ENCODE data around the gene MBP.

MBP gene

DNA sequence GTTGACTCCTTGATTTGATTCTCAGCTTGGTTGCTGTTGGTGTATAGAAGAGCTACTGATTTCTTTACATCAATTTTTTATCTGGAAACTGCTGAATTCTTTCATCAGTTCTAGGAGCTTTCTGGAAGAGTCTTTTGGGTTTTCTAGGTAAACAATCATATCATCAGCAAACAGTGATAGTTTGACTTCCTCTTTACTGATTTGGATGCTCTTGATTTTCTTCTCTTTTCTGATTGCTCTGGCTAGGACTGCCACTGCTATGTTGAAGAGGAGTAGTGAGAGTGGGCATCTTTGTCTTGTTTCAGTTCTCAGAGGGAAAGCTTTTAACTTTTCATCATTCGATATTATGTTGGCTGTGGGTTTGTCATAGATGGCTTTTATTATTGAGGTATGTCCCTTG lies 169.7 kb downstream of the MBP start:
- H3K18ac ChIP-seq (ENCODE audit: low read length): no peak overlapping the region
- no peak for DNase-seq
- H2BK120ac ChIP-seq (ENCODE audit: low read depth, low read length): no peak overlapping the region
- H3K79me2 ChIP-seq (ENCODE audit: control insufficient read depth, insufficient read depth, low read length): peaks cover 1% of the 10 kb centered on the region
- H3K27me3 ChIP-seq (ENCODE audit: insufficient read depth, low read length, poor library complexity): no peaks in the 10 kb centered on the region
- no peak overlapping the region for H3K4ac ChIP-seq (ENCODE audit: low read depth, low read length)
- no peak overlapping the region for H3K27ac ChIP-seq (ENCODE audit: low read depth, low read length)
- H3K4me1 ChIP-seq (ENCODE audit: control insufficient read depth, low read depth, low read length): no peaks in the 10 kb centered on the region
- H3K36me3 ChIP-seq (ENCODE audit: control insufficient read depth, insufficient read depth, low read length): no peaks in the 10 kb centered on the region
- no CpG with 5 or more reads among the region's 1 CpG for WGBS (ENCODE audit: extremely low coverage, insufficient coverage, low lambda C conversion rate)
- H3K56ac ChIP-seq (ENCODE audit: low read length): no peak overlapping the region
- H3K23ac ChIP-seq (ENCODE audit: low read length): no peak overlapping the region
- peaks cover 4% of the 10 kb centered on the region for H3K79me1 ChIP-seq (ENCODE audit: low read length)
- no peak overlapping the region for H2BK15ac ChIP-seq (replicated peaks; ENCODE audit: low read depth)
- no peak overlapping the region for H2AK5ac ChIP-seq (ENCODE audit: low read length)
- no peak overlapping the region for H4K5ac ChIP-seq (ENCODE audit: low read length)
- no peak overlapping the region for H2BK5ac ChIP-seq (ENCODE audit: low read length)
- H3K4me2 ChIP-seq (ENCODE audit: low read length): no peak overlapping the region
- no peak overlapping the region for H4K8ac ChIP-seq (ENCODE audit: low read depth, low read length)
- H3K4me3 ChIP-seq (ENCODE audit: low read length): no peak overlapping the region
- no peak overlapping the region for H3K9ac ChIP-seq (ENCODE audit: low read length)

DNA sequence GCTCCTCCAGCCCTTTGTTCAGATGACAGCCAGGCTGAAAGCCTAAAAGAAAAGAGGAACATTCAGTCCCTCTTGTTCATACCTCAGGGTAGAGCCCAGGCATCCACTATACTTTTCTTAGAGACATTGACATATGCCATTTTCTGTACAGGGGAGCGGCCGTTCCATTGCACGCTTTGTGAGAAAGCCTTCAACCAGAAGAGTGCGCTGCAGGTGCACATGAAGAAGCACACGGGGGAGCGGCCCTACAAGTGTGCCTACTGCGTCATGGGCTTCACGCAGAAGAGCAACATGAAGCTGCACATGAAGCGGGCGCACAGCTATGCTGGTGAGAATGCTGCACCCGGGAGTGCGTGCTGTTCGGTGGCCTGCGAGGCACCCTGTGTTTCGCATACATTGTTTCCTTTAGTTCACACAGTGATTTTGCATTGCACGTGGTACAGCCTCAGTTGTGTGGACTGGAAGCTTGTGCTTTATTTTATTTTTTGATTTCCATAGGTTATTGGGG lies 172.0 kb downstream of the MBP start:
- Histone ChIP-seq H4K8ac (ENCODE audit: low read depth, low read length) (no peak overlapping the region), H3K4ac (ENCODE audit: low read depth, low read length) (no peak overlapping the region), H3K4me3 (ENCODE audit: low read length) (no peak overlapping the region), H3K27me3 (ENCODE audit: insufficient read depth, low read length, poor library complexity) (no peaks in the 10 kb centered on the region), H3K9ac (ENCODE audit: low read length) (no peak overlapping the region), H2BK5ac (ENCODE audit: low read length) (no peak overlapping the region), H2BK15ac (replicated peaks; ENCODE audit: low read depth) (no peak overlapping the region), H3K18ac (ENCODE audit: low read length) (no peak overlapping the region), H3K36me3 (ENCODE audit: control insufficient read depth, insufficient read depth, low read length) (no peaks in the 10 kb centered on the region), H4K5ac (ENCODE audit: low read length) (no peak overlapping the region), H3K79me1 (ENCODE audit: low read length) (no peaks in the 10 kb centered on the region), H3K4me1 (ENCODE audit: control insufficient read depth, low read depth, low read length) (no peaks in the 10 kb centered on the region), H3K23ac (ENCODE audit: low read length) (no peak overlapping the region), H2AK5ac (ENCODE audit: low read length) (no peak overlapping the region), H3K4me2 (ENCODE audit: low read length) (no peak overlapping the region), H3K79me2 (ENCODE audit: control insufficient read depth, insufficient read depth, low read length) (no peaks in the 10 kb centered on the region), H3K27ac (ENCODE audit: low read depth, low read length) (no peak overlapping the region), H3K56ac (ENCODE audit: low read length) (no peak overlapping the region), H2BK120ac (ENCODE audit: low read depth, low read length) (no peak overlapping the region)
- WGBS (ENCODE audit: extremely low coverage, insufficient coverage, low lambda C conversion rate): no CpG with 5 or more reads among the region's 16 CpGs
- no peak for DNase-seq

DNA sequence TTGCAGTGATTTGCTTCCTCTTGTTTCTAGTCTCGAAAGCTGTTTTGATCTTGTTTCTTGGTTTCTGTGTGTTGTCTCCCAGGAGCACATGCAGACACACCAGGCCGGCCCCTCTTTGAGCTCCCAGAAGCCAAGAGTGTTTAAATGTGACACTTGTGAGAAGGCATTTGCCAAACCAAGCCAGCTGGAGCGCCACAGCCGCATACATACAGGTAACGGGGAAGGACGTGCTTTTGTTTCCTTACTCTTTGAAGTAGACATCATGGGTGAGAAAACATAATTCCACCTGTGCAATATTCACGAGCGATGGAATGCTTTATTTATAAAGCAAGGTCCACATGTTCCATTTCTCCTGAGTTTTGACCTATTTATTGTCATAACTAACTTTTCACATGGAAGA lies 173.0 kb downstream of the MBP start:
- Histone ChIP-seq H3K4me3 (ENCODE audit: low read length) (no peak overlapping the region), H3K23ac (ENCODE audit: low read length) (no peak overlapping the region), H3K79me2 (ENCODE audit: control insufficient read depth, insufficient read depth, low read length) (no peaks in the 10 kb centered on the region), H4K8ac (ENCODE audit: low read depth, low read length) (no peak overlapping the region), H3K4me2 (ENCODE audit: low read length) (no peak overlapping the region), H3K4ac (ENCODE audit: low read depth, low read length) (no peak overlapping the region), H2AK5ac (ENCODE audit: low read length) (no peak overlapping the region), H2BK15ac (replicated peaks; ENCODE audit: low read depth) (no peak overlapping the region), H3K18ac (ENCODE audit: low read length) (no peak overlapping the region), H2BK120ac (ENCODE audit: low read depth, low read length) (no peak overlapping the region), H3K56ac (ENCODE audit: low read length) (no peak overlapping the region), H4K5ac (ENCODE audit: low read length) (no peak overlapping the region), H3K79me1 (ENCODE audit: low read length) (no peaks in the 10 kb centered on the region), H3K27me3 (ENCODE audit: insufficient read depth, low read length, poor library complexity) (no peaks in the 10 kb centered on the region), H2BK5ac (ENCODE audit: low read length) (no peak overlapping the region), H3K9ac (ENCODE audit: low read length) (no peak overlapping the region), H3K4me1 (ENCODE audit: control insufficient read depth, low read depth, low read length) (no peaks in the 10 kb centered on the region), H3K27ac (ENCODE audit: low read depth, low read length) (no peak overlapping the region), H3K36me3 (ENCODE audit: control insufficient read depth, insufficient read depth, low read length) (no peaks in the 10 kb centered on the region)
- WGBS (ENCODE audit: extremely low coverage, insufficient coverage, low lambda C conversion rate): no CpG with 5 or more reads among the region's 8 CpGs
- DNase-seq: no peak

DNA sequence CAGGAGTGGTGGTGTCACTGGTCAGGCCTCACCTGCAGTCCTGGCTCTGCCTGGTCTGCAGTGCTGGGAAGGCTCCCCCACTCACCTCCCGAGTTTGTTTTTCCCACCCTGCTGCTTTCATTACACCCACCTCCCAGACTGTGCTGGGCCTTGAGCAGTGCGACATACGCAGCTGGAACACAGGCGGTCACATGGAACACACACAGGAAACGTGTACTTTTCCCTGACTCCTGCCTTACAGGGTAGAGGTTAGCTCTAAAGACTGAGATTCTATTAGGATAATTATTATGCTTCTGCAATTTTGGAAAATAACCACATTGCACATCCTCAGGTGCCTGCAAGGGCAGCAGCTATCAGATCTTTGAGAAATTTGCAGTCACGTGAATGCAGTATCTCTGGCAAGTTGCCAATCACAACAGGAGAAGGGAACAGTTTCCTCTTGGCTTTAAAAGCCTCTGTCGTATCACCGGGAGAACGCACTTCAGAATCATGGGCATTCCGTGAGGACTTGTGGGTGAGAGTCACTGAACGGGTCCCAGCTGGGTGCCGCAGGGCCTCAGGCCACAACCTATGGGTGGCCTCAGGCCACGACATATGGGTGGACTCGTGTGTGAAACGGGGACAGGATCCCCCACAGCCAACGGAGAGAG lies 173.8 kb downstream of the MBP start:
- Histone ChIP-seq H3K23ac (ENCODE audit: low read length) (no peak overlapping the region), H3K4me3 (ENCODE audit: low read length) (no peak overlapping the region), H2BK15ac (replicated peaks; ENCODE audit: low read depth) (no peak overlapping the region), H4K5ac (ENCODE audit: low read length) (no peak overlapping the region), H3K36me3 (ENCODE audit: control insufficient read depth, insufficient read depth, low read length) (no peaks in the 10 kb centered on the region), H3K4ac (ENCODE audit: low read depth, low read length) (no peak overlapping the region), H2AK5ac (ENCODE audit: low read length) (no peak overlapping the region), H2BK120ac (ENCODE audit: low read depth, low read length) (no peak overlapping the region), H2BK5ac (ENCODE audit: low read length) (no peak overlapping the region), H3K18ac (ENCODE audit: low read length) (no peak overlapping the region), H3K27me3 (ENCODE audit: insufficient read depth, low read length, poor library complexity) (no peaks in the 10 kb centered on the region), H3K9ac (ENCODE audit: low read length) (no peak overlapping the region), H3K79me1 (ENCODE audit: low read length) (no peaks in the 10 kb centered on the region), H3K79me2 (ENCODE audit: control insufficient read depth, insufficient read depth, low read length) (no peaks in the 10 kb centered on the region), H3K4me1 (ENCODE audit: control insufficient read depth, low read depth, low read length) (no peaks in the 10 kb centered on the region), H3K56ac (ENCODE audit: low read length) (no peak overlapping the region), H3K27ac (ENCODE audit: low read depth, low read length) (no peak overlapping the region), H3K4me2 (ENCODE audit: low read length) (no peak overlapping the region), H4K8ac (ENCODE audit: low read depth, low read length) (no peak overlapping the region)
- no peak for DNase-seq
- WGBS (ENCODE audit: extremely low coverage, insufficient coverage, low lambda C conversion rate): no CpG with 5 or more reads among the region's 16 CpGs

DNA sequence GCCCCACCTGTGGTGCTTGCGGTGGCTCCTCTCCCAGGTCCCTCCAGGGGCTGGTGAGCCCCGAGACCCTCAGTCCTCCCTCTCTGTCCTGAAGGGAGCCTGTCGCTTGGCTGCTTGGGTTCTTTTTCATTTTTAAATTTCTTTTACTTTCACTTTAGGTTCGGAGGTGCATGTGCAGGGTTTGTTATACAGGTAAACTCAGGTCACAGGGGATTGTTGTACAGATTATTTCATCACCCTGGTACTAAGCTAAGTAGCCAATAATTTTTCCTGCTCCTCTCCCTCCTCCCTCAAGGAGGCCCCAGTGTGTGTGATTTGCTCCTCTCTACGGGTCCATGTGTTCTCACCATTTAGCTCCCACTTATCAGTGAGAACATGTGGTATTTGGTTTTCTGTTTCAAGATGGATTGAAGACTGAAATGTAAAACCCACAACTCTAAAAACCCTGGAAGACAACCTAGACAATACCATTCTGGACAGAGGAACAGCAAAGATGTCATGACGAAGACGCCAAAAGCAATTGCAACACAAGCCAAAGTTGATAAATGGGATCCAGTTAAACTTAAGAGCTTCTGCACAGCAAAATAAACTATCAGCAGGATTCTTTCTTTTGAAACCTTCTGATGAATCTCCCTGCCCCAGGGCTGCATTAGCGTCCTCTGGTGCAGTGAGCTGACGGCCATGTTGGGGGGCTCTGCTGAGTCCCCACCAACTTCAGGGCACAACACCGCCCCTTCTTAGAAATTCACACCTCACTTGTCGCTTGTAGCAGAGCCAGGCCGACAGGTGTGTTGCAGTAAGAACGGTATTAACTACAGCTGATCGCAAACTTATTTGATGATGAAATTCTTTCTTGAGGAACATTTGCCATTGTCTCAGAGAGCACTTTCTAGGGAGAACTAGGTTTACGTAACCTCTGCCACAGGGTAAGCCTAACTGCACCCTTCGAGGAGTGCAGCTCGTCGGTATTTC lies 174.9 kb downstream of the MBP start:
- no peak overlapping the region for H3K4ac ChIP-seq (ENCODE audit: low read depth, low read length)
- H3K79me1 ChIP-seq (ENCODE audit: low read length): no peaks in the 10 kb centered on the region
- no peak overlapping the region for H4K8ac ChIP-seq (ENCODE audit: low read depth, low read length)
- no peaks in the 10 kb centered on the region for H3K79me2 ChIP-seq (ENCODE audit: control insufficient read depth, insufficient read depth, low read length)
- no peak overlapping the region for H3K4me2 ChIP-seq (ENCODE audit: low read length)
- H3K9ac ChIP-seq (ENCODE audit: low read length): no peak overlapping the region
- H2AK5ac ChIP-seq (ENCODE audit: low read length): no peak overlapping the region
- H3K23ac ChIP-seq (ENCODE audit: low read length): no peak overlapping the region
- no peaks in the 10 kb centered on the region for H3K4me1 ChIP-seq (ENCODE audit: control insufficient read depth, low read depth, low read length)
- no peak overlapping the region for H2BK120ac ChIP-seq (ENCODE audit: low read depth, low read length)
- H4K5ac ChIP-seq (ENCODE audit: low read length): no peak overlapping the region
- no peak for DNase-seq
- no peaks in the 10 kb centered on the region for H3K27me3 ChIP-seq (ENCODE audit: insufficient read depth, low read length, poor library complexity)
- WGBS (ENCODE audit: extremely low coverage, insufficient coverage, low lambda C conversion rate): no CpG with 5 or more reads among the region's 18 CpGs
- H3K56ac ChIP-seq (ENCODE audit: low read length): no peak overlapping the region
- H2BK15ac ChIP-seq (replicated peaks; ENCODE audit: low read depth): no peak overlapping the region
- no peak overlapping the region for H3K27ac ChIP-seq (ENCODE audit: low read depth, low read length)
- H3K18ac ChIP-seq (ENCODE audit: low read length): no peak overlapping the region
- H2BK5ac ChIP-seq (ENCODE audit: low read length): no peak overlapping the region
- H3K36me3 ChIP-seq (ENCODE audit: control insufficient read depth, insufficient read depth, low read length): no peaks in the 10 kb centered on the region
- H3K4me3 ChIP-seq (ENCODE audit: low read length): no peak overlapping the region

Data from mesendoderm (in vitro differentiated cells).